ENCODE data around the gene CMC4. TPM values are rescaled to one million over a fixed set of nuclear protein-coding genes. Genes with fewer than 3 reads are reported as not detected.
A peak's percentile ranks its signal among the peaks of the same experiment; 100 is the strongest.

CMC4 gene
- total RNA-seq, 2 donors from 2014 or later = 1.4 TPM; not detected in 1

DNA sequence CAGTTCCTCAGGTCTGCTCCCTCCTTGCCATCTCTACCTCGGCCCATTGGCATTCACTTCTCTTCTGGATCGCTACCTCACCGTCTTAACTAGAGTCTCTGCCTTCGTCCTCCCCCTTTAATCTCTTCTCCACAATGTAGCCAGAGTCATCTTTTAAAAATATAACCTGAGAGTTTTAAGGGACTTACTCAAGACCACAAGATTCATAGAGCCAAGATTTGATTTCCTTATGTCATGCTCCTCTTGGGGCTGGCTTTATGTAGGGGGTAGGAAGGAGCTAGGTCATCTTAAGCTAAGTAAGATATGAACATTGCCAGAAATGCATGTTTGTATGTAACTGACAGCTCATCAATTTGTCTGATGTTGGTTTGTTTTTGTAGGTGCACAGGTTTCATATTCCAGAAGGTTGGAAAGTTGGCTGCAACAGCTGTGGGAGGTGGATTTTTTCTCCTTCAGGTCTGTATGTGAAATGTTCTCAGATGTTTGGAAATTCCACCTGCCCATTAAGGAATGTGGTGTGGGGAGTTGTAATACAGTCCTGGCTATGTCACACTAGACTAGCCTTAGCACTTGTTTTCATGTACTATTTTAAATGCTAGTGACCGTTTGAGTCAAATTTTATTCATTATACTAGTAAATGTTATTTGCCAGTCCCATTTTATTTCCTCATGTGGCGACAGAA is 24.7 kb downstream of the CMC4 start:
- ATAC-seq (no peak), DNase-seq (ENCODE audit: low spot score) (no peak)
- Mint-ChIP-seq H3K4me3 (no peak overlapping the region), H3K36me3 (no peaks in the 10 kb centered on the region), H3K4me1 (ENCODE audit: low read depth in 2 of 2) (peaks cover 0 to 14% of the 10 kb centered on the region in 2 donors), H3K27ac (no peak overlapping the region), H3K27me3 (peaks cover 0 to 3% of the 10 kb centered on the region in 2 donors), H3K9me3 (no peaks in the 10 kb centered on the region)

- no peak for ATAC-seq
- H3K4me3 Mint-ChIP-seq = no peak overlapping the region
Measured at GRCh38 chrX:155035688-155036087, 35.2 kb downstream of the CMC4 start.

GRCh38 chrX:155031657-155032056 is 39.3 kb downstream of the CMC4 start:
- Mint-ChIP-seq H3K27me3 (peaks cover 0 to 3% of the 10 kb centered on the region in 2 donors), H3K4me3 (no peak overlapping the region), H3K36me3 (peaks cover 10% of the 10 kb centered on the region), H3K4me1 (ENCODE audit: low read depth in 2 of 2) (peaks cover 9 to 12% of the 10 kb centered on the region in 2 donors), H3K9me3 (no peaks in the 10 kb centered on the region), H3K27ac (no peak overlapping the region)
- ATAC-seq (no peak), DNase-seq (ENCODE audit: low spot score) (no peak)

More at GRCh38 chrX:155035688-155036087, 35.2 kb downstream of the CMC4 start:
- DNase-seq (ENCODE audit: low spot score) = no peak
- Mint-ChIP-seq H3K36me3 (peaks cover 24% of the 10 kb centered on the region), H3K27me3 (no peaks in the 10 kb centered on the region), H3K9me3 (no peaks in the 10 kb centered on the region), H3K4me1 (ENCODE audit: low read depth in 2 of 2) (peaks cover 10 to 21% of the 10 kb centered on the region in 2 donors), H3K27ac (no peak overlapping the region)

DNA sequence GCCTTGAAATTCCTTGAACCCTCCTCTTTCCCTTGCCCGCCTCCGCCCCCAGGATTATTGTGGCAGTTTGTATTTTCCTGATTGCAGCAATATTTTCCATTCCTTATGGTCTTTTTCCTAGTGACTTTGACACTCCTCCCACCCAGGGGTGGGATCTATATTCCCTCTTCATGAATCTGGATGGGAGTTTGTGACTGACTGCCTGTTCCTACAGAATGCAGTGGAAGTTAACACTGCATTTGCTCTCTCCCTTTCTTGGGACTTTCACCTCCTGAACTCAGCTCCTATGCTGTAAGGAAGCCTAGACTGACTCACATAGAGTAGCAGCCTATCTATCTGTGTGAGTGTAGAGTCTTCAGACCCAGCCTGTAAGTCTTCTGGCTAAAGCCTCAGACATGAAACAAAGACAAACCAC is 42.1 kb downstream of the CMC4 start:
- H3K27ac Mint-ChIP-seq = peak overlapping the region; percentile 38 to 61

GRCh38 chrX:155028129-155028528 is 42.8 kb downstream of the CMC4 start:
- H3K36me3 Mint-ChIP-seq = no peaks in the 10 kb centered on the region
- no peak for DNase-seq (ENCODE audit: low spot score)
- ATAC-seq = no peak
- H3K4me1 Mint-ChIP-seq (ENCODE audit: low read depth in 2 of 2) = peaks cover 6 to 12% of the 10 kb centered on the region in 2 donors
- H3K4me3 Mint-ChIP-seq = peak overlapping the region; percentile 89
- H3K27me3 Mint-ChIP-seq = peaks cover 0 to 12% of the 10 kb centered on the region in 2 donors
- peak overlapping the region; percentile 89 to 95 for H3K27ac Mint-ChIP-seq
- H3K9me3 Mint-ChIP-seq = no peaks in the 10 kb centered on the region

More for the DNA sequence above, 42.1 kb downstream of the CMC4 start:
- ATAC-seq (no peak), DNase-seq (ENCODE audit: low spot score) (no peak)
- Mint-ChIP-seq H3K27me3 (peaks cover 0 to 8% of the 10 kb centered on the region in 2 donors), H3K4me1 (ENCODE audit: low read depth in 2 of 2) (peaks cover 6 to 12% of the 10 kb centered on the region in 2 donors), H3K9me3 (no peaks in the 10 kb centered on the region), H3K4me3 (peak overlapping the region; percentile 89), H3K36me3 (no peaks in the 10 kb centered on the region)

GRCh38 chrX:155027509-155028066 is 43.3 kb downstream of the CMC4 start:
- DNase-seq (ENCODE audit: low spot score) (no peak), ATAC-seq (no peak)
- Mint-ChIP-seq H3K27ac (peak overlapping the region; percentile 89 to 95), H3K9me3 (no peaks in the 10 kb centered on the region), H3K4me1 (ENCODE audit: low read depth in 2 of 2) (peaks cover 6 to 12% of the 10 kb centered on the region in 2 donors), H3K27me3 (peaks cover 0 to 13% of the 10 kb centered on the region in 2 donors), H3K4me3 (peak overlapping the region; percentile 89), H3K36me3 (no peaks in the 10 kb centered on the region)

- Mint-ChIP-seq H3K4me1 (ENCODE audit: low read depth in 2 of 2) (peaks cover 6 to 12% of the 10 kb centered on the region in 2 donors), H3K27ac (peak within 1 kb of the TSS; percentile 89 to 95), H3K36me3 (no peaks in the 10 kb centered on the region), H3K9me3 (no peaks in the 10 kb centered on the region), H3K27me3 (peaks cover 0 to 17% of the 10 kb centered on the region in 2 donors), H3K4me3 (peak within 1 kb of the TSS; percentile 89)
- DNase-seq (ENCODE audit: low spot score) = peak; percentile 96
- peak; percentile 94 to 96 for ATAC-seq
Measured at GRCh38 chrX:155026727-155027508, 44.0 kb downstream of the CMC4 start, which contains the start of gene FUNDC2. TSS of gene FUNDC2 (plus strand) at chrX:155026844. CDS start at chrX:155026939, 95 bp downstream.

- H3K27me3 Mint-ChIP-seq = peaks cover 0 to 18% of the 10 kb centered on the region in 2 donors
- H3K27ac Mint-ChIP-seq = peak overlapping the region; percentile 40 to 95
- peaks cover 4 to 12% of the 10 kb centered on the region in 2 donors for H3K4me1 Mint-ChIP-seq (ENCODE audit: low read depth in 2 of 2)
- ATAC-seq (no peak), DNase-seq (ENCODE audit: low spot score) (no peak)
- H3K4me3 Mint-ChIP-seq = peak overlapping the region; percentile 51
- no peaks in the 10 kb centered on the region for H3K36me3 Mint-ChIP-seq
- H3K9me3 Mint-ChIP-seq = no peaks in the 10 kb centered on the region
Measured at GRCh38 chrX:155026420-155026726, 44.6 kb downstream of the CMC4 start.

DNA sequence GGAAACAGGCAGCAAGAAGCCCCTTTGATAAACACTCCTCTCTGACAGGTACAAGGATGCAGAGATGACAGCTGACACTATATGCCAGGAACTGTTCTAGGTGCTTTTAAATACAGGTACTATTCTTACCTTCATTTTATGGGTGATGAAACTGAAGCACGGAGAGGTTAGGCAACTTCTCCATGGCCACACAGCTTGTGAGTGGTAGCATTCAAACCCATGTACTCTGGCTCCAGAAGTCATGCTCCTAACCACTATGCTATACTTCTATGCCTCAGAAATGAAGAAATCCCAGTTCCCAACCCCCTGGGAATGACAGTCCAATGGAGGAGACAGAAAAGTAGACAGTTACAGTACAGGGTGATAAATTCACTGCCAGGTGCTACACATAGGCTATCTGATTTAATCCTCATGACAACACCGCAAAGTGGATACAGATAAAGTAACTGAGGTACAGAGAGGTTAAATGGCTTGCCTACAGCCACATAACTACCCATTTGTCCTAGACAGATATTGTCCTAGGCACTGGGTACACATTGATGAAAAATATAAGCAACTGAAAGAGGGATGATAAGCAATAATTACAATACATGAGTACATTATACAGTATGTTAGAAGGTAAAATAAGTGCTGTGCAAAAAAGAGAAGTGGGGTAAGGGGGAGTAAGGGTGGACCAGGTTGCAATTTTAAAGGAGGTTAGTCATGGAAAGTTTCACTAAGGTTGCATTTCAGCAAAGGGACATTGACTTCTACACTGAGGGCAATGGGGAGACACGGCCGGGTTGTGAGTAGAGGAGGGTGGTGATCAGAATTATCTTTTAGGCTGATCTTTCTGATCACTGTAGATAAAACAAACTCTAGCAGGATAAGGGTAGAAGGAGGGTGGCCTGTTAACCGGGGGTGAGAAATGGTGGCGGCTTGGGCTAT is 46.8 kb downstream of the CMC4 start:
- ATAC-seq = no peak
- no peaks in the 10 kb centered on the region for H3K36me3 Mint-ChIP-seq
- H3K4me3 Mint-ChIP-seq = no peak overlapping the region
- no peak overlapping the region for H3K27ac Mint-ChIP-seq
- H3K4me1 Mint-ChIP-seq (ENCODE audit: low read depth in 2 of 2) = peaks cover 4 to 9% of the 10 kb centered on the region in 2 donors
- DNase-seq (ENCODE audit: low spot score) = no peak
- H3K27me3 Mint-ChIP-seq = peaks cover 0 to 23% of the 10 kb centered on the region in 2 donors
- no peaks in the 10 kb centered on the region for H3K9me3 Mint-ChIP-seq

DNA sequence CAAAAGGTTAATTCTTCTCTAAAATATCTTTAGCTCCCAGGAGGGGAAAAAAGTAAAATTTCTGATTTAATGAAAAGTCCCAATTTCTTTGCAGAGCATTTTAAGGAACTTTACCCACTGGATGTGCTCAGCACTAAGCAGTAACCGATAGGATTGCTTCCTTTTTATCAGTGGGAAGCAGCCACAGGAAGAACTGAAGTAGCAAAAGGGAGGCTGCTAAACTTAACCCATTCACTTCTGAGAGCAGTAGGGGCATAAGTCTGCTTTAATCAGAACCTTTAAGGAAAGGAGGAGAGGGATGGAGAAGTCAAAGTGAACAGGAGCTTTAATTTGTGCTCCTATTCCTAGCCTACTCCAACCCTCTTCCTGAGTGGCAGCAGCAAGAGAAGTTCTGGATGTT is 48.4 kb downstream of the CMC4 start, which contains the start of gene F8:
F8 (minus strand) TSS at position 139 of the 400 bp plus-strand sequence. CDS start 171 bp downstream, outside the sequence.
- H3K27me3 Mint-ChIP-seq = peaks cover 0 to 25% of the 10 kb centered on the region in 2 donors
- H3K27ac Mint-ChIP-seq = no peak within 1 kb of the TSS
- no peak within 1 kb of the TSS for H3K4me3 Mint-ChIP-seq
- ATAC-seq = no peak
- H3K4me1 Mint-ChIP-seq (ENCODE audit: low read depth in 2 of 2) = no peaks in the 10 kb centered on the region
- no peaks in the 10 kb centered on the region for H3K36me3 Mint-ChIP-seq
- DNase-seq (ENCODE audit: low spot score) = no peak
- no peaks in the 10 kb centered on the region for H3K9me3 Mint-ChIP-seq

GRCh38 chrX:155020591-155020990 is 50.3 kb downstream of the CMC4 start:
- DNase-seq (ENCODE audit: low spot score) (no peak), ATAC-seq (no peak)
- Mint-ChIP-seq H3K4me3 (no peak overlapping the region), H3K27ac (no peak overlapping the region), H3K36me3 (no peaks in the 10 kb centered on the region), H3K4me1 (ENCODE audit: low read depth in 2 of 2) (no peaks in the 10 kb centered on the region), H3K9me3 (no peaks in the 10 kb centered on the region), H3K27me3 (peaks cover 0 to 31% of the 10 kb centered on the region in 2 donors)

All from natural killer cell treated with Interleukin-12 subunit alpha and Interleukin-12 subunit beta and Interleukin-15 and Interleukin-18, amount 100 ng/mL, for 72 hours (primary cell).